MCF 10A (cell line): ENCODE data around the gene NFAM1. TPM values are rescaled to one million over a fixed set of nuclear protein-coding genes. Genes with fewer than 3 reads are reported as not detected.

Source experiments
- BruUV-seq: library from RNA; stranded (reverse); fragments of 400-500 nt; replicated peaks from 2 replicates; lab custom pipeline; 2021; lab: Mats Ljungman, UMichigan
- CTCF ChIA-PET: fragments of 300-600 bp; sonication (Branson Sonifier 250); formaldehyde crosslinking; extraction: SDS; loops from one replicate; lab custom pipeline; 2021; ENCODE audit warnings: antibody characterized with exemption, inconsistent platforms; lab: Yijun Ruan, JAX
- POLR2A ChIA-PET: fragments of 300-600, 350-650 bp; sonication (Branson Sonifier 250); formaldehyde crosslinking; extraction: SDS; loops from one replicate; lab custom pipeline; 2020; ENCODE audit warnings: antibody characterized with exemption, inconsistent platforms; lab: Yijun Ruan, JAX
- DNase-seq: peaks from one replicate; pipeline ENCODE4 v3.0.0-alpha.2; 2018; ENCODE audit not compliant: unreplicated experiment
- H3K27ac Mint-ChIP-seq: one replicate; pipeline ENCODE4 v1.8.0; 2022; ENCODE audit warnings: mild to moderate bottlenecking, low read depth, mixed read lengths; ENCODE audit not compliant: unreplicated experiment
- H3K27me3 Mint-ChIP-seq: one replicate; pipeline ENCODE4 v1.8.0; 2022; ENCODE audit warnings: mixed read lengths; ENCODE audit not compliant: insufficient read depth, unreplicated experiment
- H3K36me3 Mint-ChIP-seq: one replicate; pipeline ENCODE4 v1.8.0; 2022; ENCODE audit warnings: mild to moderate bottlenecking, moderate library complexity, mixed read lengths; ENCODE audit not compliant: insufficient read depth, unreplicated experiment
- H3K4me1 Mint-ChIP-seq: one replicate; pipeline ENCODE4 v1.8.0; 2022; ENCODE audit warnings: mixed read lengths; ENCODE audit not compliant: insufficient read depth, unreplicated experiment
- H3K4me3 Mint-ChIP-seq: one replicate; pipeline ENCODE4 v1.8.0; 2022; ENCODE audit warnings: mild to moderate bottlenecking, moderate library complexity, mixed read lengths; ENCODE audit not compliant: unreplicated experiment
- H3K9me3 Mint-ChIP-seq: one replicate; pipeline ENCODE4 v1.8.0; 2022; ENCODE audit warnings: mixed read lengths; ENCODE audit not compliant: unreplicated experiment
- intact Hi-C: fragments of 100-400 bp; cut with micrococcal nuclease; formaldehyde crosslinking; loops from 2 replicates; pipeline ENCODE4 v1.14.1; 2022
- total RNA-seq: library from RNA; stranded (reverse); gene quantifications from 2 replicates; pipeline ENCODE4 v1.2.3, GENCODE V29; 2022
- TF ChIP-seq, protein P1 (sequence below): fragments of 200-600 bp; IDR thresholded peaks from one replicate; pipeline ENCODE4 v1.8.0; 2022; ENCODE audit warnings: antibody characterized with exemption, mild to moderate bottlenecking; ENCODE audit not compliant: unreplicated experiment

Gene NFAM1
- total RNA-seq, 1 experiment from 2014 or later, result not detected

DNA sequence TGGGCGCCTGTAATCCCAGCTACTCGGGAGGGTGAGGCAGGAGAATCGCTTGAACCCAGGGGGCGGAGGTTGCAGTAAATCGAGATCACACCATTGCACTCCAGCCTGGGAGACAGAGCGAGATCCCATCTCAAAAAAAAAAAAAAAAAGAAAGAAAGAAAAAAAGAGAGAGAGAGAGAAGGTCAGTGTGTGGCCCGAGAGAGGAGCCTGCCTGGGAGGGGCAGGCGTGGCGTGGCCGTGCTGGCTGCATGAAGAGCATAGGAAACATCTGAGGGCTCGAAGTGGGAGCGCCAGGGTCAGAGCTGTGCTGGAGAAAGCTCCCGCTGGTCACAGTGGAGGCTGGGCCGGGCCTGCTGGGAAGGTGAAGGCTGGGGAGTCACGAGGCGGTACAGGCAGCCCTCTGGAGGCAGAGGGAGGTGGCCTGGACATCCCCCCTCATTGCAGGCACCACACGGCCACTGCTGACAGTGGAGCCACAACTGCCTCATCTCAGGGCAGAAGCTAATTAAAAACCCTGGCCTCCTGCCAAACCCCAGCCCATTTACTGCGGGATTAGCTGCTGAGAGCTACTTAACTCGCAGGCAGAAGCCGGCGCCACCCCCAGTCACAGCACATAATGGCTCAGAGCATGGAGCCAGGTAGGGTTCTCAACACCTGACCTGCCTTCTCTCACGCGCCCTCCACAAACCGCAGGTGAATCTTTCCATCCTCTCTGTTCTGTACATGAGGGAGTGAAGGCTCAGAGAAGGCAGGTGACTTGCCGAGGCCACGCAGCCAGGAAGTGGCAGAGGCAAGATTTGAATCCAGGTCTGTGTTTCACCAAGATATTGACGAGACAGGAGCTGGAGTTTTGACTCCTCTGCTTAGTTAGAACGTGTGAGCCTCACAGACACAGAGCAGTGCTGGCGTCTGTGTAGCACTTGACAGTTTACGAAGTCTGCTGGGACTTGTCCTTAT lies 32.6 kb downstream of the NFAM1 start:
- ChIA-PET POLR2A (no interaction called here), CTCF (interaction anchor here (0.6 to 1.1 kb wide), 3 partner anchors 10 to 79 kb away, joined by 3 to 4 read pairs (median 4); no protein-coding TSS in a partner anchor)
- BruUV-seq, result no TSS peak
- no peaks in the 10 kb centered on the region for H3K4me1 Mint-ChIP-seq
- no peak for DNase-seq
- intact Hi-C loops, result no loop called here
- TF ChIP-seq, protein P1, sequence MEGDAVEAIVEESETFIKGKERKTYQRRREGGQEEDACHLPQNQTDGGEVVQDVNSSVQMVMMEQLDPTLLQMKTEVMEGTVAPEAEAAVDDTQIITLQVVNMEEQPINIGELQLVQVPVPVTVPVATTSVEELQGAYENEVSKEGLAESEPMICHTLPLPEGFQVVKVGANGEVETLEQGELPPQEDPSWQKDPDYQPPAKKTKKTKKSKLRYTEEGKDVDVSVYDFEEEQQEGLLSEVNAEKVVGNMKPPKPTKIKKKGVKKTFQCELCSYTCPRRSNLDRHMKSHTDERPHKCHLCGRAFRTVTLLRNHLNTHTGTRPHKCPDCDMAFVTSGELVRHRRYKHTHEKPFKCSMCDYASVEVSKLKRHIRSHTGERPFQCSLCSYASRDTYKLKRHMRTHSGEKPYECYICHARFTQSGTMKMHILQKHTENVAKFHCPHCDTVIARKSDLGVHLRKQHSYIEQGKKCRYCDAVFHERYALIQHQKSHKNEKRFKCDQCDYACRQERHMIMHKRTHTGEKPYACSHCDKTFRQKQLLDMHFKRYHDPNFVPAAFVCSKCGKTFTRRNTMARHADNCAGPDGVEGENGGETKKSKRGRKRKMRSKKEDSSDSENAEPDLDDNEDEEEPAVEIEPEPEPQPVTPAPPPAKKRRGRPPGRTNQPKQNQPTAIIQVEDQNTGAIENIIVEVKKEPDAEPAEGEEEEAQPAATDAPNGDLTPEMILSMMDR, result no peak
- H3K9me3 Mint-ChIP-seq, result no peaks in the 10 kb centered on the region
- H3K36me3 Mint-ChIP-seq, result no peaks in the 10 kb centered on the region
- H3K4me3 Mint-ChIP-seq, result no peak overlapping the region
- no peak overlapping the region for H3K27ac Mint-ChIP-seq
- H3K27me3 Mint-ChIP-seq, result peaks cover 3% of the 10 kb centered on the region

DNA sequence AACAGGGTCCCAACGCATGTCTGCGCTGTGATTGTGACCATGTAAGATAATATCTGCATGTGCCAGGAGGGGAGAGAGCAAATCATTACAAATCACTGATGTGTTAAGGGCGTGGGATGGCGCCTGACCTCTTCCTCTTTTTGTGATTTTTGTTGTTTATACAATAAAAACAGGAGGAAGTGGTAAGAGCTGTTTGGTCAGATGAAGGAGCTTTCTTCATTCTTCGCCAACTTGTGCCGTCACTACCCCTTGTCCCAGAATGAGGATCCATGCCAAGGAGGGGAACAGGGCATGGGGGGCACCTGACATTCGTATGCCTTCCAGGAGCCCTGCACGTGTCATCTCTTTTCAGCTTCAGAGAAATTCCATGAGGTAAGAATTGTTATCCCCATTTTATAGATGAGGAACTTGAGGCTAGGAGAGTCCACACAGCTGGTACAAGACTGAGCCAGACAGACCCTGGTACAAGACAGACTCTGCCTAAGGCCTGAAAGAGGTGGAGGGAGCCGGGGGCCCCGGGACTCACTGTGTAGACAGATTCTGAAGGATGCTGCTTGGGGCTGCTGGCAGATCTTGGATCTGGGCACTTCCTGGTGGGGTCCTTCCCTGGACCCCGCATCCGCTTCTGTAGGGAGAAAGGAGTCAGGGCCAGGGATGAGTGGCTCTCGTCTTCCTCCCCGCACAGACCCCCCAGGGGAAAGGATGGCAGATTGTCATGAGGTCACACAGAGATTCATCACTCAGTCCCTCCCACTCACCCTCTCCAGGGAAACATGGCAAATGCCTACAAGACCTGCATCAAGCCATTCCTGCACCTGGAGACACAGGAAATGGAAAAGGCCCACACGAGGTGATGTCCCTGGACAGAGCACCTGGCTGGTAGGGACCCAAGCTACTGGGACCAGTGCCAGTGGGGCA lies 34.6 kb downstream of the NFAM1 start:
- POLR2A ChIA-PET, result interaction anchor here (1.0 kb wide), 1 partner anchor 8 kb away, joined by 4 read pairs; no protein-coding TSS in a partner anchor
- H3K27me3 Mint-ChIP-seq, result peaks cover under 1% of the 10 kb centered on the region
- H3K36me3 Mint-ChIP-seq, result no peaks in the 10 kb centered on the region
- no peaks in the 10 kb centered on the region for H3K9me3 Mint-ChIP-seq
- no TSS peak for BruUV-seq
- CTCF ChIA-PET, result interaction anchor here (0.6 kb wide), 1 partner anchor 431 kb away, joined by 3 read pairs; no protein-coding TSS in a partner anchor
- H3K4me3 Mint-ChIP-seq, result no peak overlapping the region
- TF ChIP-seq, protein P1, result no peak
- intact Hi-C loops, result no loop called here
- DNase-seq, result no peak
- no peaks in the 10 kb centered on the region for H3K4me1 Mint-ChIP-seq
- H3K27ac Mint-ChIP-seq, result no peak overlapping the region

DNA sequence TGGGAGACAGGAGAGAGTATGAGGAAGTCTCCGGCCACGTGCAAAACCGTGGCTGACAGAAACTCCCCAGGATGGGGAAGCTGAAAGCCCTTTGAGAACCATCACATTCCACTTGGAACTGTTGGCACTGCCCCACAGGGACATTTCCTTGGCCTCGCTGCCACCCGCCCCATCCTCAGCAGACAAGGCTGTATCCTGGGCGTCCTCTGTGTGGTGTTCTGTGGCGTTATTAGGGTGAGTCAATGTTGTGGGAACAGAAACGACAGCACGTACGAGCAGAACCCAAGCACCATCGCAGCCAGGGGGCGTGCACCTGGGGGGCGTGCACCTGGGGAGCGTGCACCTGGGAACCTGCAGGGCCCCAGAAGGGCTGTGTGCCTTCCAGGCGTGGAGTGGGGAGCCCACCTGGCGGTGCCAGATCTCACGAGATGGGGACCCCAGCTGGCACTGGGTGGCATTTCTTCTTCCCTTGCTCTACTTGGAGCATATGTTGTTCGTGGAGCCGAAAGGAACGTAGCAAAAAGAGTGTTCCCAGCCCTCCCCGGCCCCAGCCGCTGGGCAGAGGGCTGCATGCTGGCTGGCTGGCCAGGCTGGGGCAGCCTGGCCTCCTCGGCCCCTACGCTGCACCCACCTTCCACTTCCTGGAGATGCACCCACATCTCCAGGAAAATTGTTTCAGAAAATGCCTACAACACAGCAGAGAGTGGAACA lies 35.4 kb downstream of the NFAM1 start:
- DNase-seq, result no peak

More for the DNA sequence above, 35.4 kb downstream of the NFAM1 start:
- no peak overlapping the region for H3K27ac Mint-ChIP-seq
- BruUV-seq, result no TSS peak
- intact Hi-C loops, result no loop called here
- ChIA-PET POLR2A (interaction anchor here (1.0 kb wide), 1 partner anchor 8 kb away, joined by 4 read pairs; no protein-coding TSS in a partner anchor), CTCF (interaction anchor here (0.6 kb wide), 1 partner anchor 431 kb away, joined by 3 read pairs; no protein-coding TSS in a partner anchor)
- no peaks in the 10 kb centered on the region for H3K4me1 Mint-ChIP-seq
- H3K36me3 Mint-ChIP-seq, result no peaks in the 10 kb centered on the region
- no peak overlapping the region for H3K4me3 Mint-ChIP-seq
- no peaks in the 10 kb centered on the region for H3K9me3 Mint-ChIP-seq
- peaks cover 9% of the 10 kb centered on the region for H3K27me3 Mint-ChIP-seq
- TF ChIP-seq, protein P1, result no peak
